ENCODE data around the gene KDM1A.

Gene KDM1A

DNA sequence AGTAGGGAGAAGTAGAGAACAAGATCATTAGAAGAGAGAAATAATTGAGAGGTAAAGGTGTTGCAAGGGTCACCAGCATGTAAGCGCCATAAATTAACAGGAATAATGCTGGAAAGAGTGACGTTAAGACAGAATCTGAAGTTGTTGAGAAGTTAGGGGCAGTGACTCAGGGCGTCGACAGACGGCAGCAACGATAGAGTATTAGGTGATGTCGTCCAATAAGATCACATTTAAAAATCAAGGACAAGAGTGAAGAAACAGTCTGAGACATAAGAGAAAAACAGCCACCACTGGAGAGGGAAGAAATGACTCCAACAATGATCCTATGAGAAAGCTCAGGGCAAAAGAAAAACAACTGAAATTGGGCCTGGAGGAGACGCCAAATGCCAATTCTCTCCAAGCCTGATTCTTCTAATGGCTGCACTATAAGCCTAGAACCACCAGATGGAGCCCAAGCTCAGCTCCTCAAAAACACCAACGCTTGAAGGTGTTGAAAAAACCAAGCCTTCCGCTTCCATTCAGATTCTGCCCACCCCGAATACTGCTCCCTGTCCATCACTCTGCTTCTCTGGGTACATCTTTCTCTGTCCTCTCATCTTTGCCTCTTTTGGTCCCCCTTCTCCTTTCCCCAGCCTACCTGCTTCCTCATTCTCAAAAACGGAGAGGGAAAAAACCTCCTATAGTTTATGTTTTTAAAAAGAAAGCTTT lies 79.3 kb downstream of the KDM1A start:
- peaks cover 12% of the 10 kb centered on the region for H3K36me3 ChIP-seq (ENCODE audit: insufficient read depth, low read length)
- H3K4me3 ChIP-seq (ENCODE audit: low read length) = no peak overlapping the region
- H3K9me3 ChIP-seq (replicated peaks; ENCODE audit: low read length) = no peaks in the 10 kb centered on the region
- H3K9ac ChIP-seq (ENCODE audit: low read depth, low read length) = peak overlapping the region; percentile 67
- peak overlapping the region; percentile 53 for H3K4me2 ChIP-seq (ENCODE audit: low read length)
- peaks cover 57% of the 10 kb centered on the region for H3K4me1 ChIP-seq (ENCODE audit: control insufficient read depth, insufficient read depth, low read length)
- no peaks in the 10 kb centered on the region for H3K27me3 ChIP-seq (ENCODE audit: control insufficient read depth, insufficient read depth, low read length)

GRCh38 chr1:23099171-23099536 lies 79.9 kb downstream of the KDM1A start:
- H3K27me3 ChIP-seq (ENCODE audit: control insufficient read depth, insufficient read depth, low read length) = no peaks in the 10 kb centered on the region
- H3K36me3 ChIP-seq (ENCODE audit: insufficient read depth, low read length) = peaks cover 7% of the 10 kb centered on the region
- H3K4me3 ChIP-seq (ENCODE audit: low read length) = no peak overlapping the region
- H3K9ac ChIP-seq (ENCODE audit: low read depth, low read length) = peak overlapping the region; percentile 67
- H3K4me1 ChIP-seq (ENCODE audit: control insufficient read depth, insufficient read depth, low read length) = peaks cover 61% of the 10 kb centered on the region
- H3K4me2 ChIP-seq (ENCODE audit: low read length) = peak overlapping the region; percentile 53
- no peaks in the 10 kb centered on the region for H3K9me3 ChIP-seq (replicated peaks; ENCODE audit: low read length)

DNA sequence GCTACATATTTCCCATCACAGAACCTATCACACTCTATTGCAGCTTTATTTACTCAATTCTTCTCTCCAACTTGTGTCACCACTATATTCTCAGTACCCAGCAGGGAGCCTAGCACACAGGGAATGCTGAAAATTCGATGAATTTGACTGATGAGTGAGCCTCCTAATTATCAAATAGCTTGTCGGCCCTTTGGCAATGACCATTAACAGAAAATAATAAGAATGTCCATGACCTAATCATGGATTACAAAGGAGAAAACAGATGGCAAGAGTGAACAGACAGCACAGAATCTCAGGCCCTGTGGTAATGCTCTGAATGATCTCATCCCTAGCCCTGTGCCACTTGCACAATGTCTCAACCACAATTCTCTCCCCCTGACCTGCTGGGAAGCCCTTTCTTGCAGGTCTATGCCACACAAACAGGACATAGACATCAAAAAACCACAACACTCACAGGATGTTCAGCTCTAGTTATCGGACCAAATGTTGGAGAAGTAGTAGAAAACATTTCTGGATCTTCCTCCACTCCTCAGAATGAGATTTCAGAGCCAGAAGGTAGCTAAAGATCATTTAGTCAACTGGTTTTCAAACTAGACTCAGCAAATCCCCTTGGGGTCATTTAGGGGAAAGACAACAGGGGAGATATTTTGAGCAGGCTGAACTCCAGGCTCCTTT lies 80.9 kb downstream of the KDM1A start:
- peak overlapping the region; percentile 39 for H3K4me3 ChIP-seq (ENCODE audit: low read length)

DNA sequence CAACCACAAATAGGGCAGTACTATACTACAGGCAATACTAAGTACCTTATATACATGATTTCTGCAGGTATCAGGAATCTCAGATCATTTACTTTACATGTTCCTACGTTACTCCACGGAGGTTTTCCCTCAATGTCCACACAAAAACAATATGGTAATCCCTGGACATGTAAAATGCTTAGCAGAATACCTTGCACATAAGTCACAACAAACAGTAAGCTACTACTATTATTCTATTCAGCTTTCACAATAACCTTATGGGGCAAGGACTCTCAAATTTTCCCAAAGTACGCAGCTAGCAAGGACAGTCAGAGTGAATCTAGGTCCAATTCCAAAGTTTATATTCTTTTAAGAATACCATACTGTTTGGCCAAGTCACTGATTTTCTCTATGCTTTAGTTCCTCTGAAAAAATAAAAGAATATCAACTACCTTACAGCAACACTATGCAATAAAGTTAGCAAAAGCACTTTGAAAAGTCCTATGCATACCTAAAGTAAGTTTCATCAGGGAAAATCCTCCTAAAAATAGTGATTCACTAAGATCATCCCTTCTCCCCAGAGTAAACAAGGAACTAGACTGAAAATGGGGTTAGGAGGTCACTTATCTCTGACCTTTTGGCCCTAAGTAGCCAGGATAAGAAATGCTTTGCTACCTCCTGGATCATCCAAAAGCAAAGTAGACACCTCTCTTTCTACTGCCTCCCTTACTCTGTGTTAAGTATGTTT lies 82.0 kb downstream of the KDM1A start:
- Histone ChIP-seq H3K4me3 (ENCODE audit: low read length) (peak overlapping the region; percentile 6), H3K9me3 (replicated peaks; ENCODE audit: low read length) (no peaks in the 10 kb centered on the region), H3K27me3 (ENCODE audit: control insufficient read depth, insufficient read depth, low read length) (no peaks in the 10 kb centered on the region), H3K36me3 (ENCODE audit: insufficient read depth, low read length) (peaks cover 11% of the 10 kb centered on the region), H3K4me1 (ENCODE audit: control insufficient read depth, insufficient read depth, low read length) (peaks cover 57% of the 10 kb centered on the region), H3K9ac (ENCODE audit: low read depth, low read length) (peak overlapping the region; percentile 61), H3K4me2 (ENCODE audit: low read length) (peak overlapping the region; percentile 66)

More for the DNA sequence above, 80.9 kb downstream of the KDM1A start:
- Histone ChIP-seq H3K27me3 (ENCODE audit: control insufficient read depth, insufficient read depth, low read length) (no peaks in the 10 kb centered on the region), H3K9me3 (replicated peaks; ENCODE audit: low read length) (no peaks in the 10 kb centered on the region), H3K4me1 (ENCODE audit: control insufficient read depth, insufficient read depth, low read length) (peaks cover 62% of the 10 kb centered on the region), H3K36me3 (ENCODE audit: insufficient read depth, low read length) (peaks cover 3% of the 10 kb centered on the region), H3K4me2 (ENCODE audit: low read length) (peak overlapping the region; percentile 66), H3K9ac (ENCODE audit: low read depth, low read length) (peak overlapping the region; percentile 67)

GRCh38 chr1:23101887-23102286 lies 82.6 kb downstream of the KDM1A start:
- Histone ChIP-seq H3K4me2 (ENCODE audit: low read length) (peak overlapping the region; percentile 66), H3K9me3 (replicated peaks; ENCODE audit: low read length) (no peaks in the 10 kb centered on the region), H3K9ac (ENCODE audit: low read depth, low read length) (peak overlapping the region; percentile 61), H3K4me3 (ENCODE audit: low read length) (peak overlapping the region; percentile 40), H3K36me3 (ENCODE audit: insufficient read depth, low read length) (peaks cover 15% of the 10 kb centered on the region), H3K27me3 (ENCODE audit: control insufficient read depth, insufficient read depth, low read length) (no peaks in the 10 kb centered on the region), H3K4me1 (ENCODE audit: control insufficient read depth, insufficient read depth, low read length) (peaks cover 57% of the 10 kb centered on the region)

- Histone ChIP-seq H3K4me1 (ENCODE audit: control insufficient read depth, insufficient read depth, low read length) (peaks cover 57% of the 10 kb centered on the region), H3K9me3 (replicated peaks; ENCODE audit: low read length) (no peaks in the 10 kb centered on the region), H3K27me3 (ENCODE audit: control insufficient read depth, insufficient read depth, low read length) (no peaks in the 10 kb centered on the region), H3K36me3 (ENCODE audit: insufficient read depth, low read length) (peaks cover 14% of the 10 kb centered on the region), H3K9ac (ENCODE audit: low read depth, low read length) (peak overlapping the region; percentile 61), H3K4me3 (ENCODE audit: low read length) (peak overlapping the region; percentile 40), H3K4me2 (ENCODE audit: low read length) (peak overlapping the region; percentile 66)
Observed at GRCh38 chr1:23102289-23102688, 83.0 kb downstream of the KDM1A start.

DNA sequence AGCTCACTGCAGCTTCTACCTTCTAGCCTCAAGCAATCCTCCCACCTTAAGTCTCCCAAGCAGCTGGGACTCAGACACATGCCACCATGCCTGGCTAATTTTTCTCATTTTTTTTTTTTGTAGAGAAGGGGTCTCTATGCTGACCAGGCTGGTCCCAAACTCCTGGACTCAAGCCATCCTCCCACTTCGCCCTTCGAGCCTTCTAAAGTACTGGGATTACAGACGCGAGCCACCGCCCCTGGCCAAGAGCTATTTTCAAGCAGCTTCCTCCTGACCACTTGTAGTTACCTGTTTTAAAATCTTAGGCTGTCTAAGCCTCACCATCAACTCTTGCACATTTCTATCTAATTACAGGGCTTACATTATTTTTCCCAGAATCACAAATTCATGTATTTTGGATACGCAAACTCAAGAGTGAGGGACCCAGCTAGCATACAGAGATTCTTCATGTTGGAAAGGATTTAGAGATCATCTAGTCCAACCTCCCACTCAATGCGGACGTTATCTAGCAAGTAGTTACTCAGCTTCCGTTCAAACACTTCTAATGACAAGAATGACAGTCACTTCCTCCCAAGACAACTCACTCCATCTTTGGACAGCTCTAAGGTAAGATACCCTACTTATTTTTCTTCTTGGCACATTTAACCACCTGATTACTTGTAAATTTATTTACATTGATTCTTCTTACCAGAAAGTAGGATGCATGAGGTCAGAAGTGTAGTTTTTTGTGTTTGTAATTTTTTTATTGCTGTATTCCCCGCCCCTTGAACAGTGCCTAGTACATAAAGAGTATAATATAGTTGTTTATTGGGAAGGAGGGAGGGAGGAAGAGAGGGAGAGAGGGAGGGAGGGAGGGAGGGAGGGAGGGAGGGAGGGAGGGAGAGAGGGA lies 84.0 kb downstream of the KDM1A start:
- Histone ChIP-seq H3K4me3 (ENCODE audit: low read length) (no peak overlapping the region), H3K27me3 (ENCODE audit: control insufficient read depth, insufficient read depth, low read length) (no peaks in the 10 kb centered on the region), H3K36me3 (ENCODE audit: insufficient read depth, low read length) (peaks cover 19% of the 10 kb centered on the region), H3K9ac (ENCODE audit: low read depth, low read length) (peak overlapping the region; percentile 28), H3K9me3 (replicated peaks; ENCODE audit: low read length) (no peaks in the 10 kb centered on the region), H3K4me1 (ENCODE audit: control insufficient read depth, insufficient read depth, low read length) (peaks cover 56% of the 10 kb centered on the region), H3K4me2 (ENCODE audit: low read length) (peak overlapping the region; percentile 66)

DNA sequence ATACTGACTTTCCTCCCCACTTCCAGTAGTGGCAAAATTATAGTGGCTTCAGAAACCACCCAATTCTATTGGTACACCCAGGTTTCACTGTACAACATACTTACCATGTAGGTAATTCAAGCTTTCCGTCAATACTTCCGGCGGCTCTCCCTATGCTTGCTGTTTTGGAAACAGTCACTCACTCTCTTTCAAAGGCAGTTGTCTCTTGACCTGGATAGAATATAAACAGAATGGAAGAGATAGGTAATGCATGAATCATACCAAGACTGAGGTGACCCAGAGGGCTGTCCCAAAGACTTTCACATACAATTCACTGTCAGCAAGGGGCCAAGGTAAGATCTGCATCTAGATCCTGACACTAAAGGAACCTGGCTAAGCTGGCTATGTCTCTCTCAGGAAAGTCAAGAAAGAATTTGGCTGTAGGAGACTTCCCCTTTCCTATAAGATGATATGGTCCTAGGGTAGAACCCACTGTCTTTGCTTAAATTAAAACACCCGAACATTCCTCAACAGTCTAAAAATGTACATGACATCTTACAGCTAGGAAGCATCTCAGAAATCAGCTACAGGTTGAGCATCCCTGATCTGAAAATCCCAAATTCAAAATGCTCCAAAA lies 89.8 kb downstream of the KDM1A start:
- Histone ChIP-seq H3K27me3 (ENCODE audit: control insufficient read depth, insufficient read depth, low read length) (no peaks in the 10 kb centered on the region), H3K4me2 (ENCODE audit: low read length) (no peak overlapping the region), H3K9me3 (replicated peaks; ENCODE audit: low read length) (no peaks in the 10 kb centered on the region), H3K36me3 (ENCODE audit: insufficient read depth, low read length) (peaks cover 28% of the 10 kb centered on the region), H3K4me3 (ENCODE audit: low read length) (no peak overlapping the region), H3K4me1 (ENCODE audit: control insufficient read depth, insufficient read depth, low read length) (peaks cover 2% of the 10 kb centered on the region), H3K9ac (ENCODE audit: low read depth, low read length) (no peak overlapping the region)

GRCh38 chr1:23110391-23110790 lies 91.1 kb downstream of the KDM1A start:
- H3K27me3 ChIP-seq (ENCODE audit: control insufficient read depth, insufficient read depth, low read length) = no peaks in the 10 kb centered on the region
- no peak overlapping the region for H3K4me3 ChIP-seq (ENCODE audit: low read length)
- no peaks in the 10 kb centered on the region for H3K9me3 ChIP-seq (replicated peaks; ENCODE audit: low read length)
- H3K9ac ChIP-seq (ENCODE audit: low read depth, low read length) = no peak overlapping the region
- peaks cover 28% of the 10 kb centered on the region for H3K36me3 ChIP-seq (ENCODE audit: insufficient read depth, low read length)
- H3K4me1 ChIP-seq (ENCODE audit: control insufficient read depth, insufficient read depth, low read length) = no peaks in the 10 kb centered on the region
- H3K4me2 ChIP-seq (ENCODE audit: low read length) = no peak overlapping the region

- Histone ChIP-seq H3K9ac (ENCODE audit: low read depth, low read length) (no peak overlapping the region), H3K4me2 (ENCODE audit: low read length) (no peak overlapping the region), H3K27me3 (ENCODE audit: control insufficient read depth, insufficient read depth, low read length) (no peaks in the 10 kb centered on the region), H3K9me3 (replicated peaks; ENCODE audit: low read length) (no peaks in the 10 kb centered on the region), H3K36me3 (ENCODE audit: insufficient read depth, low read length) (peaks cover 16% of the 10 kb centered on the region), H3K4me1 (ENCODE audit: control insufficient read depth, insufficient read depth, low read length) (no peaks in the 10 kb centered on the region), H3K4me3 (ENCODE audit: low read length) (no peak overlapping the region)
Observed at GRCh38 chr1:23111600-23112535, 92.6 kb downstream of the KDM1A start.

All from skeletal muscle satellite cell (primary cell).